SH-SY5Y (cell line): Measurements from ENCODE around the gene WEE2.

ENCODE experiments used
- GATA2 ChIP-seq: IDR thresholded peaks from 2 replicates; pipeline ENCODE4 v1.6.1; 2011; ENCODE audit warnings: mild to moderate bottlenecking, low read depth, low read length
- GATA3 ChIP-seq: IDR thresholded peaks from 2 replicates; pipeline ENCODE4 v1.6.1; 2011; ENCODE audit warnings: low read depth, mild to moderate bottlenecking, low read length, moderate library complexity

- TF ChIP-seq GATA2 (no peak), GATA3 (no peak)
Measured at GRCh38 chr7:141704741-141705140, 3.4 kb upstream of the WEE2 start.
